Upper lobe of left lung (tissue), 4 donors: ENCODE results near the gene MYH7B.

ENCODE experiments used
- CTCF ChIP-seq, 6 experiments: fragments of 450-650 bp in 4 of 6; fragments of 200-600 bp in 2 of 6; sonication (generic) in 2 of 6; IDR thresholded peaks; one replicate each; pipeline ENCODE4 v1.5.1; 2016 to 2019; ENCODE audit warnings: antibody characterized with exemption in 6 of 6
- EP300 ChIP-seq, 4 donors: sonication (generic); formaldehyde crosslinking; IDR thresholded peaks; one replicate each; pipeline ENCODE4 v1.5.1; 2017; ENCODE audit warnings: antibody characterized with exemption in 4 of 4, control low read depth in 2 of 4
- POLR2A ChIP-seq, 4 donors: fragments of 450-650 bp; IDR thresholded peaks; one replicate each; pipeline ENCODE4 v1.5.1; 2016 to 2017; ENCODE audit warnings: antibody characterized with exemption in 4 of 4, mild to moderate bottlenecking in 2 of 4
- POLR2AphosphoS5 ChIP-seq, 2 donors: sonication (generic); formaldehyde crosslinking; IDR thresholded peaks; one replicate each; pipeline ENCODE4 v1.5.1; 2017; ENCODE audit warnings: antibody characterized with exemption in 2 of 2

DNA sequence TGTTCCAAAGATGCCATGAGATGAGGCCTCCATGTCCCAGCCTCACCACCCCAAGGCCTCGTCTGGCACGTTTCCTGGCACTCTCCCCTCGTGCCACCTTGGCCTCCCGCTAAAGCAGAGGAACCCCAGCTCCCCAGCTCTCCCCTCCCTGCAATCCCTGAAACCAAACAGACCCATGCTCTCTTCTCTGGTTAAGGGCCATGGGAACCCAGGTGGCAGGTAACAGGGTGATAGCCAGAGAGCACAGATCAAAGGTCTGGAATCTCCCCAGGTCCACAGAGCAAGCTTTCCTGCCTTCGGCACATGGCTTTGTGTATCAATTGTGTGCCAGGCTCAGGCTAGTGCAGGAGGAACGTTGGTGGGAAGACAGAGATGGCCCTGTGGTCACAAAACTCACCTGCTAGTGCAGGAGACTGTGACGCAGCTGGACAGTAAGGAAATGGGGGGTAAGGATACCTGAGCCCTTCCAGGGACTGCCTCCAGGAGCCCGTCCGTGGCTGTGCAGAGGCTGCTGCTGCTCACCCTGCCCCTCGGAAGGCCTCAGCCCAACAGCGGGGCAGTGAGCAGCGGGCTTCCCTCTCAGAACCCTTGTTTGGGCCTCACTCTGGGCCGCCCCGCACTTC lies 39.0 kb downstream of the MYH7B start:
- no peak for TF ChIP-seq POLR2A (IDR thresholded peaks at IDR 0.05)
- TF ChIP-seq CTCF (IDR thresholded peaks at IDR 0.05), result no peak
- no peak for TF ChIP-seq POLR2AphosphoS5 (IDR thresholded peaks at IDR 0.05)
- no peak for TF ChIP-seq EP300 (IDR thresholded peaks at IDR 0.05)
